Measurements from ENCODE around the gene LINGO1.

The LINGO1 gene

DNA sequence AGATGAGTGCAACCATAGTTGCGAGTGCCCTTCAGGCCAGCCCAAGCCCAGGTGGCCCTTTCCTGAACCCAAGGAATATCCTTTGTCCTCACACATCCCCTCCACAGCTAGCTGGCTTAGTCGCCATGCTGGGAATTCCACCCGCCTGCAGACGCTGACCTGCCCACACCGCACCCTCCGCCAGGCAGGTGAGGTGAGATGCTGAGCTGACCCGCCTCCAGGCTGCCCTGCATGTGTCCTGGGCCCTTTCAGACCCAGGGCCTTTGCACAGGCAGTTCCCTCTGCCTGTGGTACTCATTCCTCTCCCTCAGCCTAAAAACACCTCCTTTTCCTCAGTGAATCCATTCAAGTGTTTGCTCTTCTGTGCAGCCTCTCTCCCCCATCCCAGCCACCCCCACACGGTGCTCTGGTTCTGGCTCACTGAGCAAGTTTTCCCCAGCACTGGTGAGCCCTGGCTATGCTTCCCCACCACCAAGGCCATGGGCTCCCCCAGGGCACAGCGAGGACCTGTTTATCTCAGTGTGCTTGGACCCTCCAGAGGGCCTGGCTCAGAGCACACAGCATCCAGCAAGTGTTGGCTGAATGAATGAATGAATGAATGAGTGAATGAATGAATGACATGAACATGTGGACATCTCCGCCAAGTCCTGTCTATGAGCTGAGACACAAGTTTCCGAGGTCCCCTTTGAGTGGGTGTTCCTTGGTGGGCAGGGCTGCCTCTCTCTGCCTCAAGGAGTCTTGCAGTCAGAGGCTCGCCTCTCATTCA, 33.0 kb upstream of the LINGO1 start:
- FAIRE-seq (no peak), DNase-seq (ENCODE audit: insufficient read length, low spot score) (no peak)
- TF ChIP-seq POLR2A (IDR thresholded peaks at IDR 0.05; ENCODE audit: low read depth, low read length), result no peak

DNA sequence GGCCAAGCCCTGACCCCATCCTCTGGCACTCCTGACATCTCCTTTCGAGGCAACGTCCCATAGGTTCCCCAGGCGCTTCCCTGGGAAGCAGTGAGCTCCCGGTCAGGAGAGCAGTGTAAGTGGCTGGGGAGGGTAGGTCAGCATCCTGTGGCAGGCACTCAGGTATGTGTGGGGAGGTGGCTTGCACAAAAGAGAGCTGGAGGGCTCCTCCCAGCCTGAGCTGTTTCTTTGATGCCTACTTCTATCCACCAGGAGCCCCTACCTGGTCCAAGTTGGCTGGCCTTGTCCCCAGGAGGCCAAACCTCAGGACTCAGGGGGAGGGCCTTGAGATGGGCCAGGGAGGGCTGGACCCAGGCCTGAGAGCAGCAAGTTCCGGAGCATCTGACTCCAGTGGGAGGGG, 31.7 kb upstream of the LINGO1 start:
- TF ChIP-seq POLR2A (IDR thresholded peaks at IDR 0.05; ENCODE audit: low read depth, low read length), result no peak
- no peak for FAIRE-seq
- DNase-seq (ENCODE audit: insufficient read length, low spot score), result no peak

DNA sequence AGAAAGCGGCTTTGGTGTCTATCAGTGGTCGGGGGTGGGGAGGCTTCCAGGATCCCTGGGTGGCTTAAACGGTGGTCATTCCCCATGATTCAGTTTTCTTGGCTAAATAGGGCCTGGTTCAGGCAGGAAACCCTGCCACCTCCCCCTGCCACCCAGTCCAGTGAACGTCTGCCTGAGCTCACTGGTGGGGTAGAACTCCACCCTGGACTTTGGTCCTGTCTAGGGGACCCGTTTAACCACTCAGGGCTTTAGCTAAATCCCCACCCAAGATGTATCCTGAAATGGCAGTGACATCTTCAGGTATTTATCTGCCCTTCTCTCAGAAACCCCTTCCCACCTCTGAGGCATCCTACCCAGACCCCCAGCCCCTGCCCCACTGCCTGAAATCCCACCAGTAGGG, 30.5 kb upstream of the LINGO1 start:
- no peak for TF ChIP-seq POLR2A (IDR thresholded peaks at IDR 0.05; ENCODE audit: low read depth, low read length)
- FAIRE-seq, result no peak
- no peak for DNase-seq (ENCODE audit: insufficient read length, low spot score)

DNA sequence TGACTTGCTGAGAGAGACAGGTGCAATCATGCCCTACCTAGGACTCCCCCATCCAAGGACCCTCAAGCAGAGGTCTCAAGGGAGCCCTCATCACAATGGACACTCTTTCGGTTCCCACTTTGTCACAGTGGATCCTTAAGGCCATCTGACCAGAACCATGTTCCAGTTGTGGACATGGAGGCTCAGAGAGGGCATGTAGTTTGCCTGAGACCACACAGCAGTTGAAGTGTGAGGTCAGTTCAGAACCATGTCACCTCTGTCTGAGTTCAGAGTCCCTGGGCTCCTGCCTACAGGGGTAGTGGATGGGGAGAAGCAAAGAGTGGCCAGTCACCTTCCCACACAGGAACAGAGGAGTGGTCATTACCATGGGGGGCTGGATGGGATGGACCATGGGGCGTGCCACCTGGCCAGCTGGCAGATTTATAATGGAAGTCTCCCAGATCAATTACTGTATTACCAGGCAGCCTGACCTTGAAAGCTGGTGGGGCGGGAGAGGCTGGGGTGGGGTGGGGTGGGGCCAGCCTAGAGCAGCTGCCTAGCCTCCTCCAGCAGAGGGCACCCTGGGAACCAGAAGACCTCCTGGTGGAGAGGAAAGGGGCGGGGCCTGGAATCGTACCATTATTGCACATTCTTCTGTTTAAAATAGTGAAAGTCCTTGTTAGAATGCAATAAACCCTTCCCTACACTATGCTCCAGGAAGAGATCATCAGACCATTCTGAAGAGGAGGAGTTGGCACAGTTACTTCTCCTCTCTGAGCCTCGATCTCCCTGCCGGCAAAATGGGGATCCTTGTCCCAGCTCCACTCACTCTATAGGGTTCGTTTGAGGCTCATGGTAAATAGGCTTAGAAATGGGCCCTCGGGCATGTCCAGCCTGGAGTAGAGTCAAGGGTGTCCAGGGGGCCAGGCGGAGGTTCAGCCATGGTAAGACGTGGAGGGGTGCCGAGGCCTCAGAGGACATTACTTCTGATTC, 26.9 kb upstream of the LINGO1 start:
- no peak for FAIRE-seq
- TF ChIP-seq POLR2A (IDR thresholded peaks at IDR 0.05; ENCODE audit: low read depth, low read length), result no peak
- DNase-seq (ENCODE audit: insufficient read length, low spot score), result peak; percentile 75

DNA sequence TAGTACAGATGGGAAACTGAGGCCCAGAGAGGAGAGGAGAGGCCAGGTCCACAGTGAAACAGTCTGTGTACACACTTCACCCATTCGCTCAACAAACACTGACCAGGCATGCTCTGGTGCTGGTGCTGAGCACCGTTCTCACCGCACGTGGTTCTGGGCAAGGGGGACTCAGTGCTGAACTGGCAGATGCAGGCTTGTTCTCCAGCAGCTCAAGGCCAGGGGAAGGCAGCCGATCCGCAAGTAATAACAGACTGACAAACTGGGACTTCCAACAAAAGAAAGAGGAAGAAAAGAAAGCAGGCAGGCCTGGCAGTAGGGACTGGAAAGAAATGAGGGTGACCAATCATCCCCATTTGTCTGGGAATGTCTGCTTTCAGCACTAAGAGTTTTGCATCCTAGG, 25.6 kb upstream of the LINGO1 start:
- FAIRE-seq (no peak), DNase-seq (ENCODE audit: insufficient read length, low spot score) (no peak)
- no peak for TF ChIP-seq POLR2A (IDR thresholded peaks at IDR 0.05; ENCODE audit: low read depth, low read length)

DNA sequence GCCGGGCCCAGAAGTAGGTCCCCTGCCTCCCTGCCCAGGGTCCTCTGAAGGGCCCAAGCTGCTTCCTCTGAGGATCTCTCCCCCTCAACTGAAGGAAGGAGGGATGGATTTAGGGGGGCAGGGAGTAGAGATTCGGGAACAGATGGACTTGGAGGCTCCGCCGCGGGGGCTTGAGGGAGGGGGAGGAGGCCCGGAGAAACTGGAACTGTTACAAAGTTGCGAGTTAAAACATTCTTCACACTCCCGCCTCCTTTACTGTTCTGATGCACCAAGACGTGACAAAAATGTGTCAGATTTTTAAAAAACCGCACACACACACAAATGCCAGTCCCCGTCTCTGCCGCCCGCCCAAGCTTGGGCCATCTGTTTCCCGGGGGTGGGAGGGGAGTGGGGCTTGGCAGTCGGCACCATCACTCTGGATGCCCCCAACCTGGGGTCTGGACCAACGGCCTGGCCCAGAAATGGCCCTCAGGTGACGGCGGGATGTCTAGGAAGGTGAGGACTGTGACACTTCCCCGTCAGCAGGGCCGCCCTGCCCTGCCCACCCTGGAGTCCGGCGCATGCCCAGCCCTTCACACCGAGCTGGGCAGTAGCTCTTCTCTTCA, 25.0 kb upstream of the LINGO1 start:
- FAIRE-seq (no peak), DNase-seq (ENCODE audit: insufficient read length, low spot score) (no peak)
- no peak for TF ChIP-seq POLR2A (IDR thresholded peaks at IDR 0.05; ENCODE audit: low read depth, low read length)

DNA sequence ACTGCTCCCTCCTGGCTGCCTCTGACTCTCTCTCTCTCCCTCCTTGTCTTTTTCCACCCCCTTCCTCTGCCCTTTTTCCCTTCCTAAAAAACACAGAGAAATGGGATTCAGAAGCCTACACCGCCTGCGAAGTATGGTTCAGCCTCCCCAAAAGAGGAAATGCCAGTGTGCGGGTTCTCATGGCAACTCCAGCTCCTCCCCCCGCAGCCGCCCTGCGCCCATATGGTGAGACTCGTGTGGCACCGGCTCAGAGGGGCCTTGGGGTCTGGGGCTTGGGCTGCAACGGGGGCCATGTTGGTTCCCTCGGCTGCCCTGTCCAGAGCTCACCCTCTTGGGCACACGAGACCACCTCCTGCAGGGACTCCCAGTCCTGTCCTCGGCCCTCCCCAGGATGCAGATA, 23.6 kb upstream of the LINGO1 start:
- no peak for FAIRE-seq
- no peak for DNase-seq (ENCODE audit: insufficient read length, low spot score)
- no peak for TF ChIP-seq POLR2A (IDR thresholded peaks at IDR 0.05; ENCODE audit: low read depth, low read length)

DNA sequence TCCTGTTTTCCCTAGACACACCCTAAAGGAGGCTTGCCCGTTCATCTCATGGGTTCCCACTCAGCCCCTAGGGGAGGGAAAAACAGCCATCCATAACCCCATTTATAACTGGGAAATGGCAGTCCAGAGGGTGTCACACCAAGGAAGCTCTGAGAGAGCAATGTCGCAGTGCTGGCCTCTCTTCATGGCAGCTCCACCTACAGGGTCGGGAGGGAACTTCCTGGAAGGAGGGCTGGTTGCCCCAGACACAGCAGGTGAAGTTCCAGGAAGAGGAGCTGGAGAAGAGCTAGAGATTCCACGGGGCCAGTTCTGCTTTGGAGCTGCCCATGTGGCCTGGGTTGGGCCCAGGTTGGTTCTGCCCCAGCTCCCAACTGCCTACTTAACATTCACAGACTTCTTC, 22.3 kb upstream of the LINGO1 start:
- peak; percentile 36 for DNase-seq (ENCODE audit: insufficient read length, low spot score)
- no peak for TF ChIP-seq POLR2A (IDR thresholded peaks at IDR 0.05; ENCODE audit: low read depth, low read length)
- FAIRE-seq, result no peak

DNA sequence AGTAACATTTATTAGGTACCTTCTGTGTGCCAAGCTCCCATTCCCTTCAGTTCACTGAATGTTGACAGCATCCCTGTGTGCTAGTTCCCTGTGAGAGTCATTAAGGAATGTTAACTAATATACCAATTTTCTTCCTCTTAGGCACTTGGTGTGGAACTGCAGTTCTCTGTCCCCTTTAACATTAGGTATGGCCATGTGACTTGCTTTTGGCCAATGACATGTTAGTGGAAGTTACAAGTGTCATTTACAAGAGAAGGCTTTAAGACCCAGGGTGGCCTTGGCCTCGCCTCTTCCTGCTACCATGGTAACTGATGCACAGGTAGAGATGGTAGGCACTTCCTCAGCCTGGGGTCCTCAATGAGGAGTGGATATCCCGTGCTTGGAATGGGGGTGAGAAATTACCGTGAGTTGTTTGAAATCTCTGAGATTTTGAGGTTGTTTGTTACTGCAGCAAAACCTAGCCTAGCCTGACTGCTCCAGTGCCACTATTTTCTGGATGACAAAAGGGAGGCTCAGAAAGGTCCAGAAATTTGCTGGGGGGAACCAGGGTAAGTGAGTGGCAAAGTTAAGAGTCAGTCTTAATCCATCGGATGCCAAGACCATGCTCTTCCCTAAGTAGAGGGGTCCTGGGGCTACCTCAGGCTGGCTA, 21.2 kb upstream of the LINGO1 start:
- TF ChIP-seq POLR2A (IDR thresholded peaks at IDR 0.05; ENCODE audit: low read depth, low read length), result no peak
- FAIRE-seq, result no peak

DNA sequence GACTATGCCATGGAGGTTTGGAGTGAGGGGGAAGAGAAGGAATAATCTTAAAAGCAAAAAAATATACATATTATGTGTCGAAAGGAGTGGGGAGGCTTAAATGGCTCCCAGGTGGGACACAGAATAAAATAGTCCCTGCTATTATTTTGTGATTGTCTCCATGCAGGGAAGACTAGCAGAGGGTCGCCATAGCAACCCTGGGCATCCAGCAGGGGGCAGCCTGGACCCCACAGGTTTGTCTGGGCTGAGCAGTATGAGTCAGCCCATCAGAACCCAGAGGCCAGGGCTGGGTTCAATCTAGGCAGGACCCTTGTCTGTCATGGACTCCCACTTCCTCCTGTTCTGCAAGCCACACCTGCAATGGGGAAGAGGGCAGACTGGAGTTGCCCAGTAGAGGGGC, 17.6 kb upstream of the LINGO1 start:
- no peak for FAIRE-seq
- DNase-seq (ENCODE audit: insufficient read length, low spot score), result no peak
- no peak for TF ChIP-seq POLR2A (IDR thresholded peaks at IDR 0.05; ENCODE audit: low read depth, low read length)

More for the DNA sequence above, 21.2 kb upstream of the LINGO1 start:
- no peak for DNase-seq (ENCODE audit: insufficient read length, low spot score)

DNA sequence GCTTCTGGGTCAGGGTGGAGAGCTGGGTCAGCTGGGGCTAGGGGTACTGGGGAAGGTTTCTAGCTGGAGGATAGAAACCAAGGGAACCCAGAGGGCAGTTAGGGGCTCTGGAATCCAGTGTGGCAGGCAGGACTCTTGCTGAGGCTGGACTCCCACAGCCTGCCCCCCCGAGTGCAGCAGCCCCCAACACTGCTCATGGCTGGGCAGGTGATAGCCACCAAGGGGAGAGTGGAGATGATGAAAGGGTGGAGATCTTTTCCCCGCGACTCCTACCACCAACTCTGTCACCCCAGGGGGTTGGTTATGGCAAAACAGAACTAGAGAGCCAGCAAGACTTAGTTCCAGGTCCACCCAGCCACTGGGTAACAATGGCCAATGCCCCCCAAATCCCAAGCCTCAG, 16.9 kb upstream of the LINGO1 start:
- no peak for TF ChIP-seq POLR2A (IDR thresholded peaks at IDR 0.05; ENCODE audit: low read depth, low read length)
- FAIRE-seq (no peak), DNase-seq (ENCODE audit: insufficient read length, low spot score) (no peak)

DNA sequence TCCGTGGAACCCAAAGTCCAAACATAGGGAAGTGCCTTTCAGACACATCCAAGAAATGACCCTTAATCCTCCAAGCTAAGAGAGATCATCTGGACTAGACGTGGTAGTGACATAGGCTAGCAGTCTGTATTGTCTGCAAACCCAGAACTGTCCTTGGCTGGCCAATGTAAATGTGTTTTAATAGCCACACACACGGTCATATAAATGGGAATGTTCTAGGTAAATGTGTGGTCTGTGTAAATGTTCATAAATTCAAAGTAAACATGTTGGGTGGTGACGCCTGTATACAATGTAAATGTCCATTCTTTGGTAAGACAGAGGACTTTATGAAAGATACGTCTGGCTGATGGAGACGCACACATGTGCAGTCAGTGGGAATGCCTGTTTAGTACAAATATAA, 16.3 kb upstream of the LINGO1 start:
- TF ChIP-seq POLR2A (IDR thresholded peaks at IDR 0.05; ENCODE audit: low read depth, low read length), result no peak
- no peak for FAIRE-seq
- DNase-seq (ENCODE audit: insufficient read length, low spot score), result no peak

DNA sequence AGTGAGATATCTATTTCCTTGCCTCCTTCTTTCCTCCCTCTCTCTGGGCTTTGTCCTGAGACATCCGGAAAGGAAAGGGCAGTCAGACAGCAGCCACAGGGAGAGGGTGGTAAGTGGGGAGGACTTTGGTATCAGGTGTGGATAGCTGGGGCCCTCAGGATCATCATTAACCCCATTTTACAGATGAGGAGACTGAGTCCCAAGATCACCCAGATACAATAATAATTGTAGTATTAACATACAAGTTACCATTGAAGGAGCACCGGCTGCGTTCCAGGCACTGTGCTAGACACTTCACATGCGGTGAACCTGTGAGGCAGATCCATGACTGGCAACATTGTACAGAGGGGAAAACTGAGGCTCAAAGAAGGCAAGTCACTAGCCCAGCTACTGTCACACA, 15.2 kb upstream of the LINGO1 start:
- FAIRE-seq (no peak), DNase-seq (ENCODE audit: insufficient read length, low spot score) (no peak)
- no peak for TF ChIP-seq POLR2A (IDR thresholded peaks at IDR 0.05; ENCODE audit: low read depth, low read length)
